Right kidney (tissue), 1 donor: ENCODE data around the gene CFAP210.
"Not testable (repeated sequence)": the region's sequence is repeated elsewhere in the genome, so short reads cannot be mapped to it uniquely, and the experiment has no call there.

ENCODE experiments used
- DNase-seq: peaks from one replicate; pipeline ENCODE4 v3.0.0-alpha.2; 2016

The CFAP210 gene

GRCh38 chr2:169619946-169620345 is 74.3 kb downstream of the CFAP210 start:
- no peak for DNase-seq

- DNase-seq: not testable (repeated sequence)
Observed at GRCh38 chr2:169615982-169616381, 78.2 kb downstream of the CFAP210 start.

DNA sequence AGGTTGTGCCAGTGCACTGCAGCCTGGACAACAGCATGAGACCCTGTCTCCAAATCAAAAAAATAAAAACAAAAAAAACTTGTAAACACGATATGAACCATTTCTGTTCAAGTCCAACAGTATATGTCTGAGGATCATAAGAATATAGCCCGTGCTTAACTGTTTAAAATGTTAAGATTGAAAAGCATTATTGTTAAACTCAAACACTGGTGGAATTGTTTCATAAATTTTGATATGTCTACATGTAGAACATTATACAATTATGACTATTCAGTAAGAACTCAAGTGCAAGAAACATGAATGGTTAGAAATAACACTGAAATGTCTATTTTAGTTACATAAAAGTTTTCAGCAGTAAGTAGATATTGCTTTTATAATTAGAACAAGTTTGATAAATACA is 80.3 kb downstream of the CFAP210 start:
- DNase-seq: no peak

- no peak for DNase-seq
Observed at GRCh38 chr2:169609264-169609663, 84.9 kb downstream of the CFAP210 start.

GRCh38 chr2:169599568-169599967 is 94.6 kb downstream of the CFAP210 start:
- no peak for DNase-seq

- no peak for DNase-seq
Observed at GRCh38 chr2:169598982-169599381, 95.2 kb downstream of the CFAP210 start.

DNA sequence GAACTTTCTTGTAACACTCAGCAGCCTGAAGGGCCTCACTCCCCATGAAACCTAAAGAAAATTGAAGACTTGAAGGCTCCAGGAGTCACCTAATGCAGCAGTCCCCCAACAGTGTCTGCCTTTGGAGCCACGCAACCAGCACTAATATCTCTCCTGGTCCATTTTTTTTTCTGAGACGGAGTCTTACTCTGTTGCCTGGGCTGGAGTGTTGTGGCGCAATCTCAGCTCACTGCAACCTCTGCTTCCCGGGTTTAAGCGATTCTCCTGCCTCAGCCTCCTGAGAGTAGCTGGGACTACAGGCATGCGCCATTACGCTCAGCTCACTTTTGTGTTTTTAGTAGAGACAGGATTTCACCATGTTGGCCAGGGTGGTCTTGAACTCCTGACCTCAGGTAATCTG is 97.7 kb downstream of the CFAP210 start:
- not testable (repeated sequence) for DNase-seq
